HG03135 (cell line): Measurements from ENCODE around the gene AMY1A.
"Not testable (repeated sequence)": the region's sequence is repeated elsewhere in the genome, so short reads cannot be mapped to it uniquely, and the experiment has no call there.

Source experiments
- ATAC-seq: cut with Tn5 transposase; IDR thresholded peaks from one replicate; pipeline ENCODE4 v1.9.1; 2021; ENCODE audit warnings: mild to moderate bottlenecking, moderate library complexity; ENCODE audit not compliant: unreplicated experiment

The AMY1A gene

GRCh38 chr1:103655460-103655859 lies at the start of gene AMY1A:
Gene AMY1A, plus strand, starts transcription at chr1:103655760. Its CDS starts 571 bp downstream, at chr1:103656331.
- ATAC-seq, result not testable (repeated sequence)

GRCh38 chr1:103616362-103616761 lies 39.2 kb upstream of the AMY1A start:
- ATAC-seq, result no peak

GRCh38 chr1:103616994-103617477 lies 38.5 kb upstream of the AMY1A start, which contains the start of gene AMY2A:
Gene AMY2A, plus strand, starts transcription at chr1:103617427. Its CDS starts 14 bp downstream, at chr1:103617441.
- ATAC-seq, result not testable (repeated sequence)

- not testable (repeated sequence) for ATAC-seq
Measured at GRCh38 chr1:103627436-103627835, 28.1 kb upstream of the AMY1A start.

- ATAC-seq, result not testable (repeated sequence)
Measured at GRCh38 chr1:103641194-103641593, 14.4 kb upstream of the AMY1A start.

- ATAC-seq, result not testable (repeated sequence)
Measured at GRCh38 chr1:103643908-103644307, 11.7 kb upstream of the AMY1A start.

- not testable (repeated sequence) for ATAC-seq
Measured at GRCh38 chr1:103650305-103650704, 5.3 kb upstream of the AMY1A start.

- not testable (repeated sequence) for ATAC-seq
Measured at GRCh38 chr1:103650889-103651288, 4.7 kb upstream of the AMY1A start.

GRCh38 chr1:103654133-103654532 lies 1.4 kb upstream of the AMY1A start:
- not testable (repeated sequence) for ATAC-seq

- ATAC-seq, result not testable (repeated sequence)
Measured at GRCh38 chr1:103676335-103676734, 20.8 kb downstream of the AMY1A start.

- not testable (repeated sequence) for ATAC-seq
Measured at GRCh38 chr1:103696110-103696509, 40.5 kb downstream of the AMY1A start, which contains the start of gene AMY1B. Gene AMY1B, minus strand, starts transcription at chr1:103696210. Its CDS starts 571 bp downstream, at chr1:103695639.

GRCh38 chr1:103697430-103697829 lies 41.9 kb downstream of the AMY1A start:
- ATAC-seq, result not testable (repeated sequence)

GRCh38 chr1:103700669-103701068 lies 45.1 kb downstream of the AMY1A start:
- ATAC-seq, result not testable (repeated sequence)

- ATAC-seq, result not testable (repeated sequence)
Measured at GRCh38 chr1:103701256-103701655, 45.7 kb downstream of the AMY1A start.

- ATAC-seq, result not testable (repeated sequence)
Measured at GRCh38 chr1:103707670-103708069, 52.1 kb downstream of the AMY1A start.

GRCh38 chr1:103710381-103710780 lies 54.8 kb downstream of the AMY1A start:
- ATAC-seq, result not testable (repeated sequence)
